Trophoblast cell (in vitro differentiated cells and primary cell): ENCODE results near the gene UGT2B17.
"Not testable (repeated sequence)": the region's sequence is repeated elsewhere in the genome, so short reads cannot be mapped to it uniquely, and the experiment has no call there.

Experiments used
- DNase-seq, 2 donors: peaks; one replicate each; pipeline ENCODE4 v3.0.0-alpha.2; 2016
- H2AFZ ChIP-seq: 2 replicates; pipeline ENCODE4 v1.6.1; 2013; ENCODE audit warnings: low read length, moderate library complexity, mild to moderate bottlenecking; ENCODE audit not compliant: insufficient read depth, poor library complexity
- H2AK5ac ChIP-seq: 2 replicates; pipeline ENCODE4 v1.6.1; 2013; ENCODE audit warnings: mild to moderate bottlenecking, low read length
- H2BK120ac ChIP-seq: 2 replicates; pipeline ENCODE4 v1.6.1; 2013; ENCODE audit warnings: low read length, mild to moderate bottlenecking, moderate library complexity; ENCODE audit not compliant: insufficient read depth, poor library complexity
- H2BK12ac ChIP-seq: 2 replicates; pipeline ENCODE4 v1.6.1; 2013; ENCODE audit warnings: mild to moderate bottlenecking, low read length, moderate library complexity
- H2BK5ac ChIP-seq: 2 replicates; pipeline ENCODE4 v1.6.1; 2013; ENCODE audit warnings: low read length, low read depth, moderate library complexity, mild to moderate bottlenecking; ENCODE audit not compliant: poor library complexity
- H3K14ac ChIP-seq: 2 replicates; pipeline ENCODE4 v1.6.1; 2013; ENCODE audit warnings: mild to moderate bottlenecking, low read length
- H3K18ac ChIP-seq: 2 replicates; pipeline ENCODE4 v1.6.1; 2013; ENCODE audit warnings: mild to moderate bottlenecking, low read length
- H3K23ac ChIP-seq: 2 replicates; pipeline ENCODE4 v1.6.1; 2013; ENCODE audit warnings: low read length
- H3K27ac ChIP-seq: 2 replicates; pipeline ENCODE4 v1.5.1; 2013; ENCODE audit warnings: low read depth, mild to moderate bottlenecking, inconsistent platforms, low read length, moderate library complexity
- H3K27me3 ChIP-seq: 2 replicates; pipeline ENCODE4 v1.6.1; 2013; ENCODE audit warnings: inconsistent platforms, mild to moderate bottlenecking, low read length, moderate library complexity; ENCODE audit not compliant: insufficient read depth
- H3K36me3 ChIP-seq, 2 experiments: 1 replicate in 1 of 2; 2 replicates in 1 of 2; pipeline ENCODE4 v1.6.1; 2013; ENCODE audit warnings: low read length in 2 of 2, mild to moderate bottlenecking in 2 of 2, moderate library complexity in 1 of 2; ENCODE audit not compliant: insufficient read depth in 2 of 2, control insufficient read depth in 1 of 2
- H3K4ac ChIP-seq: 2 replicates; pipeline ENCODE4 v1.6.1; 2013; ENCODE audit warnings: low read depth, mild to moderate bottlenecking, low read length, moderate library complexity
- H3K4me1 ChIP-seq, 2 experiments: 1 replicate in 1 of 2; 2 replicates in 1 of 2; pipeline ENCODE4 v1.6.1; 2013; ENCODE audit warnings: low read length in 2 of 2, mild to moderate bottlenecking in 2 of 2, moderate library complexity in 1 of 2; ENCODE audit not compliant: insufficient read depth in 2 of 2, control insufficient read depth in 1 of 2
- H3K4me2 ChIP-seq: 2 replicates; pipeline ENCODE4 v1.6.1; 2013; ENCODE audit warnings: inconsistent platforms, mild to moderate bottlenecking, low read length, moderate library complexity
- H3K4me3 ChIP-seq: 2 replicates; pipeline ENCODE4 v1.5.1; 2013; ENCODE audit warnings: mild to moderate bottlenecking, low read depth, low read length, inconsistent platforms
- H3K79me1 ChIP-seq: one replicate; pipeline ENCODE4 v1.6.1; 2013; ENCODE audit warnings: low read length
- H3K79me2 ChIP-seq: 2 replicates; pipeline ENCODE4 v1.6.1; 2013; ENCODE audit warnings: low read length, mild to moderate bottlenecking; ENCODE audit not compliant: control insufficient read depth, insufficient read depth, poor library complexity
- H3K9ac ChIP-seq: 2 replicates; pipeline ENCODE4 v1.6.1; 2013; ENCODE audit warnings: mild to moderate bottlenecking, low read length
- H3K9me3 ChIP-seq: 2 replicates; pipeline ENCODE4 v1.6.1; 2013; ENCODE audit warnings: low read depth, mild to moderate bottlenecking, control low read depth, inconsistent platforms, low read length; ENCODE audit not compliant: insufficient read depth
- H4K12ac ChIP-seq: 2 replicates; pipeline ENCODE4 v1.6.1; 2013; ENCODE audit warnings: low read depth, mild to moderate bottlenecking, low read length, moderate library complexity
- H4K8ac ChIP-seq: 2 replicates; pipeline ENCODE4 v1.6.1; 2013; ENCODE audit warnings: low read depth, mild to moderate bottlenecking, low read length, moderate library complexity
- H4K91ac ChIP-seq: one replicate; pipeline ENCODE4 v1.6.1; 2013; ENCODE audit warnings: low read depth, mild to moderate bottlenecking, low read length, moderate library complexity
- WGBS: extraction: QIAGEN DNeasy Blood & Tissue Kit; methylation state at CpG from one replicate; pipeline ENCODE4 v1.1.7; 2013; ENCODE audit warnings: missing lambda C conversion rate; ENCODE audit not compliant: insufficient read length, insufficient coverage; ENCODE audit errors: extremely low coverage; 5-methylcytosine and 5-hydroxymethylcytosine counted together

The UGT2B17 gene

GRCh38 chr4:68569466-68570121 is 6.5 kb downstream of the UGT2B17 start:
- Histone ChIP-seq H2AFZ (no peak overlapping the region), H2AK5ac (peak overlapping the region; percentile 21), H2BK12ac (peak overlapping the region; percentile 31), H3K4me1 (no peaks in the 10 kb centered on the region), H3K27me3 (no peaks in the 10 kb centered on the region), H3K4ac (no peak overlapping the region), H3K18ac (no peak overlapping the region), H3K79me2 (no peaks in the 10 kb centered on the region), H3K4me2 (no peak overlapping the region), H3K9me3 (no peaks in the 10 kb centered on the region), H3K23ac (no peak overlapping the region), H2BK5ac (no peak overlapping the region), H4K8ac (peak overlapping the region; percentile 19), H4K12ac (peak overlapping the region; percentile 54), H3K27ac (no peak overlapping the region), H4K91ac (peak overlapping the region; percentile 55), H3K36me3 (no peaks in the 10 kb centered on the region), H3K79me1 (peaks cover 1% of the 10 kb centered on the region), H3K9ac (no peak overlapping the region), H3K4me3 (no peak overlapping the region), H2BK120ac (no peak overlapping the region), H3K14ac (no peak overlapping the region)
- DNase-seq: no peak
- WGBS: no CpG with 5 or more reads among the region's 7 CpGs

GRCh38 chr4:68569036-68569435 is 7.1 kb downstream of the UGT2B17 start:
- H3K23ac ChIP-seq, H3K79me2 ChIP-seq, H4K8ac ChIP-seq, H3K36me3 ChIP-seq, H3K4me1 ChIP-seq, H4K12ac ChIP-seq, H2AK5ac ChIP-seq, H2BK120ac ChIP-seq, H2AFZ ChIP-seq, H3K4me2 ChIP-seq, H3K4me3 ChIP-seq, DNase-seq, H3K27ac ChIP-seq, H4K91ac ChIP-seq, H2BK5ac ChIP-seq, H3K79me1 ChIP-seq, H3K4ac ChIP-seq, H3K18ac ChIP-seq, H3K9ac ChIP-seq, H2BK12ac ChIP-seq, H3K9me3 ChIP-seq, H3K14ac ChIP-seq, H3K27me3 ChIP-seq: not testable (repeated sequence)
- no CpG with 5 or more reads among the region's 1 CpG for WGBS

- H3K4ac ChIP-seq, H3K18ac ChIP-seq, H2BK12ac ChIP-seq, DNase-seq, H2AK5ac ChIP-seq, H3K23ac ChIP-seq, H3K14ac ChIP-seq, H3K27me3 ChIP-seq, H4K8ac ChIP-seq, H3K4me1 ChIP-seq, H3K79me2 ChIP-seq, H3K36me3 ChIP-seq, H4K12ac ChIP-seq, H3K9ac ChIP-seq, H3K27ac ChIP-seq, H3K79me1 ChIP-seq, H3K4me3 ChIP-seq, H2BK120ac ChIP-seq, H2BK5ac ChIP-seq, H3K4me2 ChIP-seq, H2AFZ ChIP-seq, H3K9me3 ChIP-seq, H4K91ac ChIP-seq: not testable (repeated sequence)
- WGBS: no CpG with 5 or more reads among the region's 4 CpGs
Measured at GRCh38 chr4:68568535-68568934, 7.6 kb downstream of the UGT2B17 start.

GRCh38 chr4:68566364-68566763 is 9.8 kb downstream of the UGT2B17 start:
- H3K27ac ChIP-seq, H3K4me2 ChIP-seq, H3K4ac ChIP-seq, H2AK5ac ChIP-seq, H3K79me1 ChIP-seq, H3K23ac ChIP-seq, H2BK5ac ChIP-seq, H3K4me3 ChIP-seq, H3K27me3 ChIP-seq, H4K91ac ChIP-seq, DNase-seq, H3K9me3 ChIP-seq, H3K79me2 ChIP-seq, H4K8ac ChIP-seq, H3K36me3 ChIP-seq, H3K9ac ChIP-seq, H2BK120ac ChIP-seq, H3K14ac ChIP-seq, H2AFZ ChIP-seq, H4K12ac ChIP-seq, H3K4me1 ChIP-seq, H2BK12ac ChIP-seq, H3K18ac ChIP-seq: not testable (repeated sequence)
- no CpG with 5 or more reads among the region's 1 CpG for WGBS
